Measurements from ENCODE around the gene GFPT1.

Gene GFPT1

GRCh38 chr2:69291004-69291650 is 95.9 kb downstream of the GFPT1 start:
- DNase-seq (ENCODE audit: low read depth, low spot score), result no peak

- DNase-seq (ENCODE audit: low read depth, low spot score), result no peak
These were observed 98.6 kb downstream of the GFPT1 start for GRCh38 chr2:69288429-69288828.

GRCh38 chr2:69287544-69287943 is 99.5 kb downstream of the GFPT1 start:
- DNase-seq (ENCODE audit: low read depth, low spot score), result no peak

GRCh38 chr2:69285379-69285894 is 101.6 kb downstream of the GFPT1 start:
- no peak for DNase-seq (ENCODE audit: low read depth, low spot score)

- no peak for DNase-seq (ENCODE audit: low read depth, low spot score)
These were observed 106.1 kb downstream of the GFPT1 start for GRCh38 chr2:69280796-69281412.

- DNase-seq (ENCODE audit: low read depth, low spot score), result no peak
These were observed 106.9 kb downstream of the GFPT1 start for GRCh38 chr2:69279931-69280681.

GRCh38 chr2:69279211-69279610 is 107.8 kb downstream of the GFPT1 start:
- DNase-seq (ENCODE audit: low read depth, low spot score), result no peak

GRCh38 chr2:69278366-69278765 is 108.7 kb downstream of the GFPT1 start:
- DNase-seq (ENCODE audit: low read depth, low spot score), result no peak

- no peak for DNase-seq (ENCODE audit: low read depth, low spot score)
These were observed 111.5 kb downstream of the GFPT1 start for GRCh38 chr2:69275490-69275889.

- DNase-seq (ENCODE audit: low read depth, low spot score), result no peak
These were observed 114.1 kb downstream of the GFPT1 start for GRCh38 chr2:69272803-69273471.

GRCh38 chr2:69271831-69272257 is 115.2 kb downstream of the GFPT1 start:
- DNase-seq (ENCODE audit: low read depth, low spot score), result no peak
